Fibroblast of peridontal ligament (primary cell): ENCODE data around the gene ABCB8.
A peak's percentile ranks its signal among the peaks of the same experiment; 100 is the strongest.

Source experiments
- DNase-seq: peaks from one replicate; pipeline ENCODE4 v3.0.0-alpha.2; 2010; ENCODE audit errors: extremely low read depth

Gene ABCB8

GRCh38 chr7:151087245-151088018 lies 59.2 kb downstream of the ABCB8 start:
- peak; percentile 47 for DNase-seq

GRCh38 chr7:151088019-151088855 lies 60.0 kb downstream of the ABCB8 start:
- no peak for DNase-seq

GRCh38 chr7:151088856-151089699 lies 60.8 kb downstream of the ABCB8 start:
- DNase-seq = peak; percentile 52

- DNase-seq = no peak
These were observed 61.9 kb downstream of the ABCB8 start for GRCh38 chr7:151089893-151090730.

GRCh38 chr7:151091003-151091402 lies 62.8 kb downstream of the ABCB8 start:
- DNase-seq = no peak

GRCh38 chr7:151091431-151091830 lies 63.2 kb downstream of the ABCB8 start:
- no peak for DNase-seq

GRCh38 chr7:151091988-151092387 lies 63.7 kb downstream of the ABCB8 start:
- DNase-seq = no peak

GRCh38 chr7:151093748-151094147 lies 65.5 kb downstream of the ABCB8 start:
- no peak for DNase-seq

- no peak for DNase-seq
These were observed 66.4 kb downstream of the ABCB8 start for GRCh38 chr7:151094675-151095074.

GRCh38 chr7:151095123-151095797 lies 67.0 kb downstream of the ABCB8 start:
- DNase-seq = no peak

GRCh38 chr7:151095828-151096475 lies 67.7 kb downstream of the ABCB8 start:
- DNase-seq = no peak
